ENCODE measurements around the gene NDST1.

DNA sequence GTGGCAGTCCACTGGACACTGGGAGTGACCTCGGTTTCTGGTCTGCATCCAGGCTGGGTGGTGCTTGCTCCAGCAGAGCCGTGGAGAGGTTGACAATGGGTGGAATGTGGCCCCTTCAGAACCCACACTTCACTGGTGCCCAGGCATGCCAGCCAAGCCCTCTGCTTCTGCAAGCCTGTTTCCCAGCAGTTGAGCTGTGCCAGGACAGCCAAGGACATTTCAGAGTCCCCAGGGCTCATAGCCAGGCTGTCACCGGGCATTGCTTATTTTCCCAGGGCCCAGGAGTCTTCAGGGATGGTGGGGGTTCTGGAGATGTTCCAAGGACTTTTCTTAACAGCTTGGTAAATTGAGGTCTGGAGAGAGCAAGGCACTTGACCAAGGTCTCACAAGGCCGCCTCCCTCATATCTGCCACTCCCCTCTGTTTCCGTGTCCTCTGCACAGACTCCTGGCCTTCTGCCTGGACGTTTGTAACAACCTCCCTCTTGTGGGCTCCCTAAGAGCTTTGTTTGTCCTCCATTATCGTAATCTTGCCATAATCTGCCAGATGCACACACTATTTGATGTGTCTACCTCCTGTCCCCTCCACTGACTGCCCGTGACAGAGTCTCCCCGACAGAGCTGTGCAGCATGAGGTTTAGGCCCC is 3.8 kb upstream of the NDST1 start:
- TF ChIP-seq, protein P1, sequence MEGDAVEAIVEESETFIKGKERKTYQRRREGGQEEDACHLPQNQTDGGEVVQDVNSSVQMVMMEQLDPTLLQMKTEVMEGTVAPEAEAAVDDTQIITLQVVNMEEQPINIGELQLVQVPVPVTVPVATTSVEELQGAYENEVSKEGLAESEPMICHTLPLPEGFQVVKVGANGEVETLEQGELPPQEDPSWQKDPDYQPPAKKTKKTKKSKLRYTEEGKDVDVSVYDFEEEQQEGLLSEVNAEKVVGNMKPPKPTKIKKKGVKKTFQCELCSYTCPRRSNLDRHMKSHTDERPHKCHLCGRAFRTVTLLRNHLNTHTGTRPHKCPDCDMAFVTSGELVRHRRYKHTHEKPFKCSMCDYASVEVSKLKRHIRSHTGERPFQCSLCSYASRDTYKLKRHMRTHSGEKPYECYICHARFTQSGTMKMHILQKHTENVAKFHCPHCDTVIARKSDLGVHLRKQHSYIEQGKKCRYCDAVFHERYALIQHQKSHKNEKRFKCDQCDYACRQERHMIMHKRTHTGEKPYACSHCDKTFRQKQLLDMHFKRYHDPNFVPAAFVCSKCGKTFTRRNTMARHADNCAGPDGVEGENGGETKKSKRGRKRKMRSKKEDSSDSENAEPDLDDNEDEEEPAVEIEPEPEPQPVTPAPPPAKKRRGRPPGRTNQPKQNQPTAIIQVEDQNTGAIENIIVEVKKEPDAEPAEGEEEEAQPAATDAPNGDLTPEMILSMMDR (IDR thresholded peaks at IDR 0.05): peak in 4 of 7 experiments; percentile 16 to 26 (median 19)
- TF ChIP-seq POLR2A (IDR thresholded peaks at IDR 0.05): no peak
